ENCODE results near the gene ITIH4. TPM values are rescaled to one million over a fixed set of nuclear protein-coding genes. Genes with fewer than 3 reads are reported as not detected.

ITIH4 gene
- total RNA-seq, 6 donors from 2014 or later, result 9.9 to 102 (median 21.8) TPM

- H3K4me3 ChIP-seq, result no peak overlapping the region
- H3K27me3 ChIP-seq, result no peaks in the 10 kb centered on the region
- WGBS, 2 donors, result 82 to 85% methylated on average over 11 to 12 of the region's 12 CpGs
- TF ChIP-seq CTCF (IDR thresholded peaks at IDR 0.05) (no peak), POLR2A (IDR thresholded peaks at IDR 0.05) (no peak), POLR2AphosphoS5 (IDR thresholded peaks at IDR 0.05) (no peak), EP300 (IDR thresholded peaks at IDR 0.05) (no peak)
- DNase-seq (no peak), ATAC-seq (ENCODE audit: low FRiP score in 2 of 2) (no peak)
- no peak overlapping the region for H3K27ac ChIP-seq
- peaks cover 20 to 33% (median 28%) of the 10 kb centered on the region in 4 donors for H3K4me1 ChIP-seq
- no peaks in the 10 kb centered on the region for H3K9me3 ChIP-seq
- peaks cover 0 to 56% (median 32%) of the 10 kb centered on the region in 4 donors for H3K36me3 ChIP-seq
Observed at GRCh38 chr3:52841981-52842340, 11.5 kb upstream of the ITIH4 start.

GRCh38 chr3:52841211-52841980, 10.9 kb upstream of the ITIH4 start:
- H3K4me1 ChIP-seq, result peaks cover 20 to 33% (median 23%) of the 10 kb centered on the region in 4 donors
- ATAC-seq (ENCODE audit: low FRiP score in 2 of 2) (no peak), DNase-seq (no peak)
- H3K4me3 ChIP-seq, result no peak overlapping the region
- no peak for TF ChIP-seq CTCF (IDR thresholded peaks at IDR 0.05)
- TF ChIP-seq EP300 (IDR thresholded peaks at IDR 0.05), result no peak
- no peak for TF ChIP-seq POLR2A (IDR thresholded peaks at IDR 0.05)
- no peak for TF ChIP-seq POLR2AphosphoS5 (IDR thresholded peaks at IDR 0.05)
- no peaks in the 10 kb centered on the region for H3K9me3 ChIP-seq
- no peaks in the 10 kb centered on the region for H3K27me3 ChIP-seq
- WGBS, 2 donors, result 93 to 100% methylated on average over 12 of the region's 12 CpGs
- peak overlapping the region in 1 of 4 donors; percentile 9 for H3K27ac ChIP-seq
- H3K36me3 ChIP-seq, result peaks cover 0 to 58% (median 33%) of the 10 kb centered on the region in 4 donors

- Histone ChIP-seq H3K4me3 (no peak overlapping the region), H3K9me3 (no peaks in the 10 kb centered on the region), H3K4me1 (peaks cover 11 to 22% (median 14%) of the 10 kb centered on the region in 4 donors), H3K27me3 (no peaks in the 10 kb centered on the region), H3K27ac (no peak overlapping the region), H3K36me3 (peaks cover 0 to 69% (median 35%) of the 10 kb centered on the region in 4 donors)
- DNase-seq (peak in 1 of 2 donors; percentile 43), ATAC-seq (ENCODE audit: low FRiP score in 2 of 2) (no peak)
- WGBS, 2 donors, result 85 to 90% methylated on average over 21 to 23 of the region's 23 CpGs
- TF ChIP-seq CTCF (IDR thresholded peaks at IDR 0.05), result no peak
- TF ChIP-seq EP300 (IDR thresholded peaks at IDR 0.05), result no peak
- no peak for TF ChIP-seq POLR2AphosphoS5 (IDR thresholded peaks at IDR 0.05)
- no peak for TF ChIP-seq POLR2A (IDR thresholded peaks at IDR 0.05)
Observed at GRCh38 chr3:52839892-52840545, 9.5 kb upstream of the ITIH4 start.

- Histone ChIP-seq H3K9me3 (no peaks in the 10 kb centered on the region), H3K4me3 (no peak overlapping the region), H3K36me3 (peaks cover 0 to 69% (median 35%) of the 10 kb centered on the region in 4 donors), H3K27me3 (no peaks in the 10 kb centered on the region), H3K4me1 (peaks cover 5 to 16% (median 9%) of the 10 kb centered on the region in 4 donors), H3K27ac (no peak overlapping the region)
- ATAC-seq (ENCODE audit: low FRiP score in 2 of 2) (no peak), DNase-seq (no peak)
- TF ChIP-seq EP300 (IDR thresholded peaks at IDR 0.05), result no peak
- TF ChIP-seq POLR2A (IDR thresholded peaks at IDR 0.05), result no peak
- TF ChIP-seq CTCF (IDR thresholded peaks at IDR 0.05), result no peak
- TF ChIP-seq POLR2AphosphoS5 (IDR thresholded peaks at IDR 0.05), result no peak
- WGBS, 2 donors, result 63 to 69% methylated on average over 2 of the region's 2 CpGs
Observed at GRCh38 chr3:52839268-52839575, 8.8 kb upstream of the ITIH4 start.

Data from upper lobe of left lung (tissue), 6 donors.